ENCODE results near the gene DGKQ. TPM values are rescaled to one million over a fixed set of nuclear protein-coding genes. Genes with fewer than 3 reads are reported as not detected.
"Not testable (repeated sequence)": the region's sequence is repeated elsewhere in the genome, so short reads cannot be mapped to it uniquely, and the experiment has no call there.

The DGKQ gene
- total and polyA plus RNA-seq, 3 donors from 2014 or later, result 10.8 to 22.7 (median 20.7) TPM

DNA sequence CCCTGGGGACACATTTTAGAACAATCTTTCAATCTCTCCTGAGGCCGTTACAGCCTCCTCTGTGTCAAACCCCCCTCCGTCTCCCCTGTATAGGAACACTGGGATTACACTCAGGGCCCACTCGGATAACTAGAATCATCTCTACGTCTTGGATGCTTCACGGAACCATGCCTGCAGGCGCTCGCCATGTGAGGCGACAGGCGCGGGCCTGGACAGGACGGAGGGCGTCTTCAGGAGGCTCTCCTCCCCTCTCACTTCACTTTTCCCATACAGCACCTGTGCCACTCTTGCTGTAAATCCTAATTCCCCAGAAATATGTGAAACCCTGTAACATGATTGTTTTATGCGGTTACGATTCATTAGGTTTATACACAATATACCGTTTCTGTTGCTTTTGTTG lies 9.4 kb upstream of the DGKQ start:
- H3K27ac ChIP-seq, result no peak overlapping the region
- no peak overlapping the region for H3K4me3 ChIP-seq
- no peaks in the 10 kb centered on the region for H3K9me3 ChIP-seq
- H3K36me3 ChIP-seq (ENCODE audit: low read depth, missing control alignments), result no peaks in the 10 kb centered on the region
- 96 to 97% methylated on average over 15 of the region's 15 CpGs for WGBS, 2 donors
- intact Hi-C loops (cut with DNase I; ENCODE audit: low total_unique reads), result no loop called here
- H3K4me1 ChIP-seq, result peaks cover 11% of the 10 kb centered on the region
- TF ChIP-seq CTCF (IDR thresholded peaks at IDR 0.05), result no peak
- TF ChIP-seq POLR2A (IDR thresholded peaks at IDR 0.05), result no peak
- H3K27me3 ChIP-seq, result no peaks in the 10 kb centered on the region
- no peak for DNase-seq

- TF ChIP-seq POLR2A (IDR thresholded peaks at IDR 0.05) (no peak), CTCF (IDR thresholded peaks at IDR 0.05) (no peak)
Observed at GRCh38 chr4:982291-982690, 8.9 kb upstream of the DGKQ start.

GRCh38 chr4:978957-979701 lies 5.8 kb upstream of the DGKQ start:
- TF ChIP-seq CTCF (IDR thresholded peaks at IDR 0.05) (no peak), POLR2A (IDR thresholded peaks at IDR 0.05) (no peak)
- WGBS, 2 donors, result 66 to 67% methylated on average over 19 to 20 of the region's 20 CpGs
- H3K27me3 ChIP-seq, result no peaks in the 10 kb centered on the region
- H3K27ac ChIP-seq, result no peak overlapping the region
- H3K36me3 ChIP-seq (ENCODE audit: low read depth, missing control alignments), result no peaks in the 10 kb centered on the region
- no peak for DNase-seq
- intact Hi-C loops (cut with DNase I; ENCODE audit: low total_unique reads), result no loop called here
- no peaks in the 10 kb centered on the region for H3K4me1 ChIP-seq
- no peak overlapping the region for H3K4me3 ChIP-seq
- no peaks in the 10 kb centered on the region for H3K9me3 ChIP-seq

More at GRCh38 chr4:982291-982690, 8.9 kb upstream of the DGKQ start:
- Histone ChIP-seq H3K4me1 (peaks cover 6% of the 10 kb centered on the region), H3K4me3 (no peak overlapping the region), H3K9me3 (no peaks in the 10 kb centered on the region), H3K27me3 (no peaks in the 10 kb centered on the region), H3K36me3 (ENCODE audit: low read depth, missing control alignments) (no peaks in the 10 kb centered on the region), H3K27ac (no peak overlapping the region)
- intact Hi-C loops (cut with DNase I; ENCODE audit: low total_unique reads), result no loop called here
- no peak for DNase-seq
- 93 to 95% methylated on average over 14 to 17 of the region's 17 CpGs for WGBS, 2 donors

- H3K27ac ChIP-seq; DNase-seq; H3K27me3 ChIP-seq; intact Hi-C loops (cut with DNase I; ENCODE audit: low total_unique reads); H3K9me3 ChIP-seq; H3K36me3 ChIP-seq (ENCODE audit: low read depth, missing control alignments); H3K4me3 ChIP-seq: not testable (repeated sequence)
- peaks cover 14% of the 10 kb centered on the region for H3K4me1 ChIP-seq
- 78% methylated on average over 3 of the region's 25 CpGs; no CpG with 5 or more reads in 1 of the 2 donors for WGBS, 2 donors
Observed at GRCh38 chr4:976016-976415, 2.6 kb upstream of the DGKQ start.

DNA sequence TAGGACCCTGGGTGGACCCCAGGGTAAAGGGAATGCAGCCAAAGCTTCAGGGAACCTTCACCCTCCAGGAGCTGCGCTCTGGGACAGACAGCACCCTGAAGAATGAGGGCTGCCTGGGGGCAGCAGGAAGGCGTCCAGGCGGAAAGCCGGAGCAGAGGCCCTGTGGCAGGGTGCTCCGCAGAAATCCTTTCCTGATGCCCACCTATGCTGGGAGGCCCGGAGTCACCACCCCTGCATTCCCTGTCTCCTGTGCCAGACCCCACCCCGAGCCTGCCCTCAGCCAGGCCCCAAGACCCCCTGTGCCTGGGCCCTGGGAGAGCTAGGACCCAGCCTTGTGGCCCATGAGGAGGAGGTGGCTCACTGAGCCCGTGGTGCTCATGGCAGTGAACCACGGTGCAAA lies 1.3 kb upstream of the DGKQ start:
- intact Hi-C loops (cut with DNase I; ENCODE audit: low total_unique reads), result no loop called here
- Histone ChIP-seq H3K4me3 (no peak overlapping the region), H3K4me1 (peaks cover 14% of the 10 kb centered on the region), H3K27ac (no peak overlapping the region), H3K9me3 (no peaks in the 10 kb centered on the region), H3K36me3 (ENCODE audit: low read depth, missing control alignments) (no peaks in the 10 kb centered on the region), H3K27me3 (no peaks in the 10 kb centered on the region)
- no peak for TF ChIP-seq CTCF (IDR thresholded peaks at IDR 0.05)
- TF ChIP-seq POLR2A (IDR thresholded peaks at IDR 0.05), result no peak
- DNase-seq, result no peak
- whole genome bisulfite sequencing, 2 donors, result 83% methylated on average over 9 of the region's 9 CpGs; no CpG with 5 or more reads in 1 of the 2 donors
